ENCODE data around the gene CYP2E1. TPM values are rescaled to one million over a fixed set of nuclear protein-coding genes. Genes with fewer than 3 reads are reported as not detected.
"Not testable (repeated sequence)": the region's sequence is repeated elsewhere in the genome, so short reads cannot be mapped to it uniquely, and the experiment has no call there.

Gene CYP2E1
- total RNA-seq, 1 donor from 2014 or later = 3.1 TPM

GRCh38 chr10:133536198-133536597, 9.0 kb downstream of the CYP2E1 start:
- H3K4me3 Mint-ChIP-seq (ENCODE audit: unreplicated experiment) = no peak overlapping the region
- no peak for TF ChIP-seq CTCF (IDR thresholded peaks at IDR 0.05)
- no peak overlapping the region for H3K27ac Mint-ChIP-seq (ENCODE audit: unreplicated experiment)
- no peaks in the 10 kb centered on the region for H3K36me3 Mint-ChIP-seq (ENCODE audit: unreplicated experiment)
- peaks cover 7% of the 10 kb centered on the region for H3K9me3 Mint-ChIP-seq (ENCODE audit: unreplicated experiment)
- no peaks in the 10 kb centered on the region for H3K4me1 Mint-ChIP-seq (ENCODE audit: unreplicated experiment)
- no peak for DNase-seq (ENCODE audit: extremely low spot score, unreplicated experiment)
- H3K27me3 Mint-ChIP-seq (ENCODE audit: unreplicated experiment) = no peaks in the 10 kb centered on the region

GRCh38 chr10:133537546-133538545, 10.7 kb downstream of the CYP2E1 start:
- H3K27me3 Mint-ChIP-seq (ENCODE audit: unreplicated experiment) = no peaks in the 10 kb centered on the region
- peaks cover 7% of the 10 kb centered on the region for H3K9me3 Mint-ChIP-seq (ENCODE audit: unreplicated experiment)
- H3K36me3 Mint-ChIP-seq (ENCODE audit: unreplicated experiment) = no peaks in the 10 kb centered on the region
- no peak for TF ChIP-seq CTCF (IDR thresholded peaks at IDR 0.05)
- H3K4me3 Mint-ChIP-seq (ENCODE audit: unreplicated experiment) = no peak overlapping the region
- H3K27ac Mint-ChIP-seq (ENCODE audit: unreplicated experiment) = no peak overlapping the region
- no peaks in the 10 kb centered on the region for H3K4me1 Mint-ChIP-seq (ENCODE audit: unreplicated experiment)
- DNase-seq (ENCODE audit: extremely low spot score, unreplicated experiment) = no peak

GRCh38 chr10:133541441-133541975, 14.3 kb downstream of the CYP2E1 start:
- H3K9me3 Mint-ChIP-seq (ENCODE audit: unreplicated experiment) = peaks cover 14% of the 10 kb centered on the region
- not testable (repeated sequence) for H3K27me3 Mint-ChIP-seq (ENCODE audit: unreplicated experiment); H3K4me1 Mint-ChIP-seq (ENCODE audit: unreplicated experiment); DNase-seq (ENCODE audit: extremely low spot score, unreplicated experiment); H3K27ac Mint-ChIP-seq (ENCODE audit: unreplicated experiment); H3K36me3 Mint-ChIP-seq (ENCODE audit: unreplicated experiment); H3K4me3 Mint-ChIP-seq (ENCODE audit: unreplicated experiment)

- Mint-ChIP-seq H3K27me3 (ENCODE audit: unreplicated experiment) (no peaks in the 10 kb centered on the region), H3K9me3 (ENCODE audit: unreplicated experiment) (peaks cover 28% of the 10 kb centered on the region), H3K4me3 (ENCODE audit: unreplicated experiment) (no peak overlapping the region), H3K4me1 (ENCODE audit: unreplicated experiment) (no peaks in the 10 kb centered on the region), H3K27ac (ENCODE audit: unreplicated experiment) (no peak overlapping the region), H3K36me3 (ENCODE audit: unreplicated experiment) (no peaks in the 10 kb centered on the region)
- no peak for DNase-seq (ENCODE audit: extremely low spot score, unreplicated experiment)
- no peak for TF ChIP-seq CTCF (IDR thresholded peaks at IDR 0.05)
Observed at GRCh38 chr10:133544506-133544905, 17.3 kb downstream of the CYP2E1 start.

- Mint-ChIP-seq H3K36me3 (ENCODE audit: unreplicated experiment) (no peaks in the 10 kb centered on the region), H3K27me3 (ENCODE audit: unreplicated experiment) (no peaks in the 10 kb centered on the region), H3K4me3 (ENCODE audit: unreplicated experiment) (no peak overlapping the region), H3K4me1 (ENCODE audit: unreplicated experiment) (no peaks in the 10 kb centered on the region), H3K9me3 (ENCODE audit: unreplicated experiment) (peaks cover 6% of the 10 kb centered on the region), H3K27ac (ENCODE audit: unreplicated experiment) (no peak overlapping the region)
- DNase-seq (ENCODE audit: extremely low spot score, unreplicated experiment) = no peak
- no peak for TF ChIP-seq CTCF (IDR thresholded peaks at IDR 0.05)
Observed at GRCh38 chr10:133554600-133554999, 27.4 kb downstream of the CYP2E1 start.
